CD4-positive, alpha-beta T cell (primary cell): ENCODE data around the gene PGLYRP4. TPM values are rescaled to one million over a fixed set of nuclear protein-coding genes. Genes with fewer than 3 reads are reported as not detected.

Source experiments
- ATAC-seq: fragments of 200-7000 bp; cut with Tn5 transposase; one replicate; pipeline ENCODE4 v1.10.0; 2022; ENCODE audit warnings: mild to moderate bottlenecking; ENCODE audit not compliant: poor library complexity
- CTCF ChIA-PET: fragments of 350-600 bp; sonication (Branson Sonifier 250); formaldehyde crosslinking; loops from one replicate; lab custom pipeline; 2021; ENCODE audit warnings: antibody characterized with exemption, inconsistent platforms; lab: Charles Lee
- POLR2A ChIA-PET: fragments of 350-600 bp; sonication (Branson Sonifier 250); formaldehyde crosslinking; loops from one replicate; lab custom pipeline; 2021; ENCODE audit warnings: antibody characterized with exemption, inconsistent platforms; lab: Charles Lee
- DNase-seq, 14 experiments: peaks; one replicate each; pipeline ENCODE4 v3.0.0-alpha.2; 2013 to 2020; ENCODE audit warnings: mixed read lengths in 2 of 14
- H3K27ac ChIP-seq, 2 donors: one replicate each; pipeline versions ENCODE4 v1.5.1 to v1.7.0; 2013; ENCODE audit warnings: low read length in 2 of 2, low read depth in 1 of 2, mild to moderate bottlenecking in 1 of 2
- H3K27me3 ChIP-seq, 2 experiments: 1 replicate in 1 of 2; 2 replicates in 1 of 2; pipeline versions ENCODE4 v1.6.1 to v1.7.0; 2013; ENCODE audit warnings: low read length in 2 of 2, control low read depth in 1 of 2, mild to moderate bottlenecking in 1 of 2, moderate library complexity in 1 of 2; ENCODE audit not compliant: insufficient read depth in 2 of 2, control insufficient read depth in 1 of 2
- H3K36me3 ChIP-seq: one replicate; pipeline ENCODE4 v1.6.1; 2013; ENCODE audit warnings: low read length, control low read depth; ENCODE audit not compliant: insufficient read depth
- H3K4me1 ChIP-seq: one replicate; pipeline ENCODE4 v1.6.1; 2013; ENCODE audit warnings: low read length, control low read depth; ENCODE audit not compliant: insufficient read depth
- H3K4me3 ChIP-seq: one replicate; pipeline ENCODE4 v1.5.1; 2013; ENCODE audit warnings: mild to moderate bottlenecking, low read length, moderate library complexity
- H3K9me3 ChIP-seq, 2 experiments: 1 replicate in 1 of 2; 2 replicates in 1 of 2; pipeline versions ENCODE4 v1.6.1 to v1.7.0; 2013; ENCODE audit warnings: low read length in 2 of 2, mild to moderate bottlenecking in 2 of 2, control low read depth in 1 of 2, moderate library complexity in 1 of 2; ENCODE audit not compliant: control insufficient read depth in 1 of 2, insufficient read depth in 1 of 2
- H3K27ac Mint-ChIP-seq: one replicate; pipeline ENCODE4 v1.8.0; 2020; ENCODE audit warnings: mixed read lengths
- H3K27me3 Mint-ChIP-seq: one replicate; pipeline ENCODE4 v1.8.0; 2021; ENCODE audit warnings: mixed read lengths
- H3K36me3 Mint-ChIP-seq: one replicate; pipeline ENCODE4 v1.8.0; 2021; ENCODE audit warnings: low read depth, mixed read lengths
- H3K4me1 Mint-ChIP-seq: one replicate; pipeline ENCODE4 v1.8.0; 2021; ENCODE audit warnings: low read depth, mixed read lengths
- H3K4me3 Mint-ChIP-seq: one replicate; pipeline ENCODE4 v1.8.0; 2020; ENCODE audit warnings: mild to moderate bottlenecking, mixed read lengths
- H3K9me3 Mint-ChIP-seq: one replicate; pipeline ENCODE4 v1.8.0; 2020; ENCODE audit warnings: mixed read lengths
- CTCF ChIP-seq: fragments of 200-600 bp; IDR thresholded peaks from one replicate; pipeline ENCODE4 v1.8.0; 2022; ENCODE audit warnings: antibody characterized with exemption, mild to moderate bottlenecking
- intact Hi-C, 2 experiments: fragments of 100-400 bp; cut with DNase I in 1 of 2; cut with micrococcal nuclease in 1 of 2; formaldehyde crosslinking; loops; one replicate each; pipeline versions ENCODE4 v1.15.1 to v1.9.0; 2023 to 2025; cut with DNase I, micrococcal nuclease
- total RNA-seq, 174 experiments: library from RNA in 2 of 174; stranded (reverse) in 2 of 174; gene quantifications; one replicate each; pipeline ENCODE4 v1.2.3 and lab custom pipeline; 2021 to 2026

PGLYRP4 gene
- total RNA-seq, 2 experiments from 2014 or later: not detected

GRCh38 chr1:153306303-153307220, 42.1 kb downstream of the PGLYRP4 start:
- peaks cover 0 to 3% of the 10 kb centered on the region in 2 experiments for H3K9me3 ChIP-seq
- no peak for DNase-seq
- CTCF ChIA-PET: no interaction called here
- no peak overlapping the region for H3K4me3 ChIP-seq
- no peak overlapping the region for H3K27ac Mint-ChIP-seq
- H3K36me3 Mint-ChIP-seq: no peaks in the 10 kb centered on the region
- no peaks in the 10 kb centered on the region for H3K9me3 Mint-ChIP-seq
- POLR2A ChIA-PET: no interaction called here
- no peak overlapping the region for H3K4me3 Mint-ChIP-seq
- no peaks in the 10 kb centered on the region for H3K36me3 ChIP-seq
- intact Hi-C loops: no loop called here
- ATAC-seq: no peak
- H3K27ac ChIP-seq: no peak overlapping the region
- no peaks in the 10 kb centered on the region for H3K4me1 Mint-ChIP-seq
- H3K27me3 ChIP-seq: peaks cover 0 to 9% of the 10 kb centered on the region in 2 experiments
- TF ChIP-seq CTCF: no peak
- peaks cover 7% of the 10 kb centered on the region for H3K27me3 Mint-ChIP-seq
- H3K4me1 ChIP-seq: no peaks in the 10 kb centered on the region

GRCh38 chr1:153305682-153306081, 43.0 kb downstream of the PGLYRP4 start:
- DNase-seq (no peak), ATAC-seq (no peak)
- intact Hi-C loops: no loop called here
- no peaks in the 10 kb centered on the region for H3K9me3 Mint-ChIP-seq
- no peaks in the 10 kb centered on the region for H3K4me1 Mint-ChIP-seq
- peaks cover 0 to 3% of the 10 kb centered on the region in 2 experiments for H3K9me3 ChIP-seq
- TF ChIP-seq CTCF: no peak
- no peaks in the 10 kb centered on the region for H3K36me3 Mint-ChIP-seq
- peaks cover 7% of the 10 kb centered on the region for H3K27me3 Mint-ChIP-seq
- no peak overlapping the region for H3K4me3 ChIP-seq
- ChIA-PET CTCF (interaction anchor here (0.6 kb wide), 1 partner anchor 54 kb away, joined by 3 read pairs; no protein-coding TSS in a partner anchor), POLR2A (no interaction called here)
- H3K27me3 ChIP-seq: peaks cover 0 to 9% of the 10 kb centered on the region in 2 experiments
- no peaks in the 10 kb centered on the region for H3K36me3 ChIP-seq
- no peaks in the 10 kb centered on the region for H3K4me1 ChIP-seq
- no peak overlapping the region for H3K4me3 Mint-ChIP-seq
- no peak overlapping the region for H3K27ac ChIP-seq
- H3K27ac Mint-ChIP-seq: no peak overlapping the region

- no peaks in the 10 kb centered on the region for H3K9me3 Mint-ChIP-seq
- intact Hi-C loops: no loop called here
- TF ChIP-seq CTCF: no peak
- H3K27me3 Mint-ChIP-seq: no peaks in the 10 kb centered on the region
- H3K9me3 ChIP-seq: peaks cover 0 to 3% of the 10 kb centered on the region in 2 experiments
- ATAC-seq (no peak), DNase-seq (no peak)
- H3K36me3 ChIP-seq: no peaks in the 10 kb centered on the region
- H3K27ac Mint-ChIP-seq: no peak overlapping the region
- no peaks in the 10 kb centered on the region for H3K4me1 Mint-ChIP-seq
- ChIA-PET CTCF (no interaction called here), POLR2A (no interaction called here)
- no peaks in the 10 kb centered on the region for H3K4me1 ChIP-seq
- H3K36me3 Mint-ChIP-seq: no peaks in the 10 kb centered on the region
- H3K27ac ChIP-seq: no peak overlapping the region
- H3K27me3 ChIP-seq: peaks cover 0 to 8% of the 10 kb centered on the region in 2 experiments
- no peak overlapping the region for H3K4me3 Mint-ChIP-seq
- H3K4me3 ChIP-seq: no peak overlapping the region
These were observed 46.3 kb downstream of the PGLYRP4 start for GRCh38 chr1:153302308-153302707.
